K562 (cell line): ENCODE data around the gene CCDC97. TPM values are rescaled to one million over a fixed set of nuclear protein-coding genes. Genes with fewer than 3 reads are reported as not detected.
A peak's percentile ranks its signal among the peaks of the same experiment; 100 is the strongest.

Experiments used
- ADNP ChIP-seq: fragments of 200-800 bp; sonication (Bioruptor generic); IDR thresholded peaks from 2 replicates; pipeline ENCODE4 v1.6.1; 2016; ENCODE audit warnings: missing genetic modification characterization, missing compliant biosample characterization
- EP400 ChIP-seq: fragments of 450-650 bp; IDR thresholded peaks from 2 replicates; pipeline ENCODE4 v1.6.1; 2017; ENCODE audit warnings: antibody characterized with exemption, mild to moderate bottlenecking, moderate library complexity
- FOXA3 ChIP-seq, 2 experiments: fragments of 450-650 bp in 1 of 2; sonication (generic) in 1 of 2; formaldehyde crosslinking; IDR thresholded peaks in 1 of 2; conservative IDR thresholded peaks in 1 of 2; 2 replicates each; pipeline versions ENCODE4 v1.4.0 to v1.8.0; 2020 to 2022; ENCODE audit warnings: mild to moderate bottlenecking in 2 of 2, missing genetic modification reagents in 1 of 2
- GATA2 ChIP-seq: sonication (generic); formaldehyde crosslinking; IDR thresholded peaks from 2 replicates; pipeline ENCODE4 v1.4.0; 2020; ENCODE audit warnings: mild to moderate bottlenecking, missing genetic modification reagents
- PHTF2 ChIP-seq: fragments of 250-450 bp; sonication (Bioruptor Pico); IDR thresholded peaks from 2 replicates; pipeline ENCODE4 v1.5.0; 2021; ENCODE audit warnings: mild to moderate bottlenecking
- POU5F1 ChIP-seq: fragments of 150-350 bp; IDR thresholded peaks from 2 replicates; pipeline ENCODE4 v1.6.1; 2014; ENCODE audit warnings: borderline replicate concordance, low read length, low read depth, mild to moderate bottlenecking; ENCODE audit not compliant: partially characterized antibody
- PRPF4 ChIP-seq: fragments of 200-400 bp; formaldehyde crosslinking; IDR thresholded peaks from one replicate; pipeline ENCODE4 v1.6.1; 2017; ENCODE audit warnings: low read length, low read depth, mild to moderate bottlenecking; ENCODE audit not compliant: insufficient read depth, poor library complexity, severe bottlenecking
- RFX5 ChIP-seq: IDR thresholded peaks from 2 replicates; pipeline ENCODE4 v1.6.1; 2011; ENCODE audit warnings: low read depth, mild to moderate bottlenecking, improper control_type of control experiment, low read length
- SMAD1 ChIP-seq: fragments of 150-350 bp; IDR thresholded peaks from 2 replicates; pipeline ENCODE4 v1.6.1; 2014; ENCODE audit warnings: low read length, low read depth; ENCODE audit not compliant: partially characterized antibody
- SRF ChIP-seq, 2 experiments: fragments of 250-450, 450-650 bp in 1 of 2; sonication (Bioruptor Pico) in 1 of 2; sonication (generic) in 1 of 2; formaldehyde crosslinking; IDR thresholded peaks; 2 replicates each; pipeline versions ENCODE4 v1.5.0 to v1.5.1; 2020 to 2022; ENCODE audit warnings: mild to moderate bottlenecking in 1 of 2, missing genetic modification reagents in 1 of 2
- SRSF7 ChIP-seq: fragments of 200-400 bp; formaldehyde crosslinking; optimal IDR thresholded peaks from 2 replicates; pipeline ENCODE3; 2017; ENCODE audit warnings: mild to moderate bottlenecking, low read depth, low read length
- ZNF699 ChIP-seq: fragments of 250-450 bp; sonication (Bioruptor Pico); IDR thresholded peaks from 2 replicates; pipeline ENCODE4 v1.8.0; 2021; ENCODE audit warnings: mild to moderate bottlenecking, moderate library complexity; ENCODE audit not compliant: insufficient replicate concordance
- polyA plus RNA-seq, 8 experiments: library from polyadenylated mRNA; depleted of rRNA in 4 of 8; stranded (reverse) in 5 of 8; unstranded in 3 of 8; fragments of >200 nt; fragmentation: Nextera tagmentation in 2 of 8; fragmentation: Illumina TruSeq in 1 of 8; extraction: Ambion mirVana in 2 of 8; extraction: Trizol in 1 of 8; gene quantifications; 2 replicates each; pipeline versions ENCODE4 v1.2.1 to v1.2.3, GENCODE V29; 2011 to 2014; ENCODE audit warnings: inconsistent platforms in 1 of 8, missing spikeins in 1 of 8
- total RNA-seq, 7 experiments: library from RNA; depleted of rRNA in 6 of 7; stranded (reverse); fragments of >200 nt in 6 of 7; fragmentation: Illumina TruSeq in 2 of 7; extraction: Trizol in 2 of 7; gene quantifications; 2 replicates each; pipeline versions ENCODE4 v1.2.1 to v1.2.3, GENCODE V29; 2011 to 2021; ENCODE audit warnings: low replicate concordance in 1 of 7
- TF ChIP-seq, protein P1 (sequence below): sonication (generic); formaldehyde crosslinking; IDR thresholded peaks from 2 replicates; pipeline ENCODE4 v1.8.0; 2023; ENCODE audit warnings: missing genetic modification reagents, mild to moderate bottlenecking, borderline replicate concordance
- TF ChIP-seq, protein P2 (sequence below): fragments of 250-450 bp; sonication (Bioruptor Pico); IDR thresholded peaks from 2 replicates; pipeline ENCODE4 v1.5.0; 2021
- TF ChIP-seq, protein P3 (sequence below): fragments of 250-450 bp; sonication (Bioruptor Pico); IDR thresholded peaks from 2 replicates; pipeline ENCODE4 v1.4.0; 2020; ENCODE audit warnings: mild to moderate bottlenecking, moderate library complexity, borderline replicate concordance

CCDC97 gene
- total and polyA plus RNA-seq, 9 of the 15 experiments (the other 6 are each of a cell fraction or from before 2014, with no cell fraction given) = 0.60 to 16.5 (median 7.0) TPM

DNA sequence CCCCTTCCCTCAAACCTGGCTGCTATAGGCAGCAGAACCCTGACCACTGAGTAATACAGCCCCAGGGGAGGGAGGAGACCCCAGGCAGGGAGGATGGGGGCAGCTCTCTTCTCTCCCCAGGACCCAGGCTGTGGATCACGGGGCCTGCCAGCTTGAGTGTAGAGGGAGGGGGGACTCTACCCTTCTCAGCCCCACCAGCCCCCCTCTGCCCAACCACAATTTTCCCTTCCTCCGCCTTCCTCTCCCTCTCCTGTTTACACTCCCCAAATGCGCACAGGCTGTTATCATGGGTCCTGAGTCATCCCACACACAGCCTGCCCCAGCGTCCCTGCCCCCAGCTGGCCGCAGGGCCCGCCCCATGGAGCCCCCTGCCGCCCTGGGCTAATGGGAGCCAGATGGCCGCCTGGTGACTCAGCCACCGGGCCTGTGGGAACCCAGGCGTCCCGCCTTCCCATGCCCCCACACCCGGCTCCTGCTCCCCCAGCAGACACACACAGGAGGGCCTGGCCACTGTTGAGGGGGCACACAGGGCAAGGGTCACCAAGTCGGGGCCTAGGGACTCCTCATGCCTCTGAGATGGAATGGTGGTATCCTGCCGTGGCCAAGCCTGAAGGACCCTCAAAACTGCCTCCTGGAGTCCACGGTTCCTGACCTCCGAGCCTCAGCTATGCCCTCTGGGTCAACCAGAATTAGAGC lies 13.6 kb downstream of the CCDC97 start (continued):
- TF ChIP-seq FOXA3 (CRISPR knock-in tag; conservative IDR thresholded peaks at IDR 0.05 in 1 of 2, IDR thresholded peaks at IDR 0.05 in 1 of 2) (peak; percentile 80 to 88), EP400 (peak; percentile 77; the same call in 1 of the 2 replicates), PRPF4 (no peak), POU5F1 (no peak), ZNF699 (CRISPR knock-in tag) (no peak), SMAD1 (peak; percentile 80), ADNP (tag) (no peak), GATA2 (no peak), SRF (CRISPR knock-in tag; IDR thresholded peaks at IDR 0.05) (peak in 1 of 2 experiments; percentile 77; a peak in 1 of 4 replicates), SRSF7 (no peak), PHTF2 (CRISPR knock-in tag) (no peak), RFX5 (no peak)
- TF ChIP-seq, protein P1, sequence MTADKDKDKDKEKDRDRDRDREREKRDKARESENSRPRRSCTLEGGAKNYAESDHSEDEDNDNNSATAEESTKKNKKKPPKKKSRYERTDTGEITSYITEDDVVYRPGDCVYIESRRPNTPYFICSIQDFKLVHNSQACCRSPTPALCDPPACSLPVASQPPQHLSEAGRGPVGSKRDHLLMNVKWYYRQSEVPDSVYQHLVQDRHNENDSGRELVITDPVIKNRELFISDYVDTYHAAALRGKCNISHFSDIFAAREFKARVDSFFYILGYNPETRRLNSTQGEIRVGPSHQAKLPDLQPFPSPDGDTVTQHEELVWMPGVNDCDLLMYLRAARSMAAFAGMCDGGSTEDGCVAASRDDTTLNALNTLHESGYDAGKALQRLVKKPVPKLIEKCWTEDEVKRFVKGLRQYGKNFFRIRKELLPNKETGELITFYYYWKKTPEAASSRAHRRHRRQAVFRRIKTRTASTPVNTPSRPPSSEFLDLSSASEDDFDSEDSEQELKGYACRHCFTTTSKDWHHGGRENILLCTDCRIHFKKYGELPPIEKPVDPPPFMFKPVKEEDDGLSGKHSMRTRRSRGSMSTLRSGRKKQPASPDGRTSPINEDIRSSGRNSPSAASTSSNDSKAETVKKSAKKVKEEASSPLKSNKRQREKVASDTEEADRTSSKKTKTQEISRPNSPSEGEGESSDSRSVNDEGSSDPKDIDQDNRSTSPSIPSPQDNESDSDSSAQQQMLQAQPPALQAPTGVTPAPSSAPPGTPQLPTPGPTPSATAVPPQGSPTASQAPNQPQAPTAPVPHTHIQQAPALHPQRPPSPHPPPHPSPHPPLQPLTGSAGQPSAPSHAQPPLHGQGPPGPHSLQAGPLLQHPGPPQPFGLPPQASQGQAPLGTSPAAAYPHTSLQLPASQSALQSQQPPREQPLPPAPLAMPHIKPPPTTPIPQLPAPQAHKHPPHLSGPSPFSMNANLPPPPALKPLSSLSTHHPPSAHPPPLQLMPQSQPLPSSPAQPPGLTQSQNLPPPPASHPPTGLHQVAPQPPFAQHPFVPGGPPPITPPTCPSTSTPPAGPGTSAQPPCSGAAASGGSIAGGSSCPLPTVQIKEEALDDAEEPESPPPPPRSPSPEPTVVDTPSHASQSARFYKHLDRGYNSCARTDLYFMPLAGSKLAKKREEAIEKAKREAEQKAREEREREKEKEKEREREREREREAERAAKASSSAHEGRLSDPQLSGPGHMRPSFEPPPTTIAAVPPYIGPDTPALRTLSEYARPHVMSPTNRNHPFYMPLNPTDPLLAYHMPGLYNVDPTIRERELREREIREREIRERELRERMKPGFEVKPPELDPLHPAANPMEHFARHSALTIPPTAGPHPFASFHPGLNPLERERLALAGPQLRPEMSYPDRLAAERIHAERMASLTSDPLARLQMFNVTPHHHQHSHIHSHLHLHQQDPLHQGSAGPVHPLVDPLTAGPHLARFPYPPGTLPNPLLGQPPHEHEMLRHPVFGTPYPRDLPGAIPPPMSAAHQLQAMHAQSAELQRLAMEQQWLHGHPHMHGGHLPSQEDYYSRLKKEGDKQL = no peak
- TF ChIP-seq, protein P2, sequence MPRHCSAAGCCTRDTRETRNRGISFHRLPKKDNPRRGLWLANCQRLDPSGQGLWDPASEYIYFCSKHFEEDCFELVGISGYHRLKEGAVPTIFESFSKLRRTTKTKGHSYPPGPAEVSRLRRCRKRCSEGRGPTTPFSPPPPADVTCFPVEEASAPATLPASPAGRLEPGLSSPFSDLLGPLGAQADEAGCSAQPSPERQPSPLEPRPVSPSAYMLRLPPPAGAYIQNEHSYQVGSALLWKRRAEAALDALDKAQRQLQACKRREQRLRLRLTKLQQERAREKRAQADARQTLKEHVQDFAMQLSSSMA (CRISPR knock-in tag) = no peak
- TF ChIP-seq, protein P3, sequence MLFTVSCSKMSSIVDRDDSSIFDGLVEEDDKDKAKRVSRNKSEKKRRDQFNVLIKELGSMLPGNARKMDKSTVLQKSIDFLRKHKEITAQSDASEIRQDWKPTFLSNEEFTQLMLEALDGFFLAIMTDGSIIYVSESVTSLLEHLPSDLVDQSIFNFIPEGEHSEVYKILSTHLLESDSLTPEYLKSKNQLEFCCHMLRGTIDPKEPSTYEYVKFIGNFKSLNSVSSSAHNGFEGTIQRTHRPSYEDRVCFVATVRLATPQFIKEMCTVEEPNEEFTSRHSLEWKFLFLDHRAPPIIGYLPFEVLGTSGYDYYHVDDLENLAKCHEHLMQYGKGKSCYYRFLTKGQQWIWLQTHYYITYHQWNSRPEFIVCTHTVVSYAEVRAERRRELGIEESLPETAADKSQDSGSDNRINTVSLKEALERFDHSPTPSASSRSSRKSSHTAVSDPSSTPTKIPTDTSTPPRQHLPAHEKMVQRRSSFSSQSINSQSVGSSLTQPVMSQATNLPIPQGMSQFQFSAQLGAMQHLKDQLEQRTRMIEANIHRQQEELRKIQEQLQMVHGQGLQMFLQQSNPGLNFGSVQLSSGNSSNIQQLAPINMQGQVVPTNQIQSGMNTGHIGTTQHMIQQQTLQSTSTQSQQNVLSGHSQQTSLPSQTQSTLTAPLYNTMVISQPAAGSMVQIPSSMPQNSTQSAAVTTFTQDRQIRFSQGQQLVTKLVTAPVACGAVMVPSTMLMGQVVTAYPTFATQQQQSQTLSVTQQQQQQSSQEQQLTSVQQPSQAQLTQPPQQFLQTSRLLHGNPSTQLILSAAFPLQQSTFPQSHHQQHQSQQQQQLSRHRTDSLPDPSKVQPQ (CRISPR knock-in tag) = no peak
